Activated CD8-positive, alpha-beta T cell treated with anti-CD3 and anti-CD28 coated beads for 36 hours (primary cell): ENCODE results near the gene WFIKKN2. TPM values are rescaled to one million over a fixed set of nuclear protein-coding genes. Genes with fewer than 3 reads are reported as not detected.

Source experiments
- ATAC-seq: fragments of 200-7000 bp; cut with Tn5 transposase; one replicate; pipeline ENCODE4 v1.10.0; 2021; ENCODE audit warnings: mild to moderate bottlenecking, moderate library complexity
- CTCF ChIA-PET: fragments of 350-600 bp; sonication (Branson Sonifier 250); formaldehyde crosslinking; loops from one replicate; lab custom pipeline; 2021; ENCODE audit warnings: antibody characterized with exemption; lab: Charles Lee
- POLR2A ChIA-PET: fragments of 350-600 bp; sonication (Branson Sonifier 250); formaldehyde crosslinking; loops from one replicate; lab custom pipeline; 2021; ENCODE audit warnings: antibody characterized with exemption; lab: Charles Lee
- DNase-seq: peaks from one replicate; pipeline ENCODE4 v3.0.0-alpha.2; 2020
- H3K27ac Mint-ChIP-seq: one replicate; pipeline ENCODE4 v1.8.0; 2021; ENCODE audit warnings: mild to moderate bottlenecking, mixed read lengths
- H3K27me3 Mint-ChIP-seq: one replicate; pipeline ENCODE4 v1.8.0; 2021; ENCODE audit warnings: mixed read lengths
- H3K36me3 Mint-ChIP-seq: one replicate; pipeline ENCODE4 v1.8.0; 2021; ENCODE audit warnings: low read depth, mixed read lengths
- H3K4me1 Mint-ChIP-seq: one replicate; pipeline ENCODE4 v1.8.0; 2021; ENCODE audit warnings: low read depth, mixed read lengths
- H3K4me3 Mint-ChIP-seq: one replicate; pipeline ENCODE4 v1.8.0; 2021; ENCODE audit warnings: mild to moderate bottlenecking, moderate library complexity, mixed read lengths
- H3K9me3 Mint-ChIP-seq: one replicate; pipeline ENCODE4 v1.8.0; 2021; ENCODE audit warnings: mixed read lengths
- CTCF ChIP-seq: fragments of 200-600 bp; IDR thresholded peaks from one replicate; pipeline ENCODE4 v1.8.0; 2022; ENCODE audit warnings: antibody characterized with exemption, mild to moderate bottlenecking
- intact Hi-C: fragments of 100-400 bp; cut with micrococcal nuclease; formaldehyde crosslinking; loops from one replicate; pipeline ENCODE4 v1.10.0; 2022
- total RNA-seq, 2 experiments: library from RNA; stranded (reverse); gene quantifications; one replicate each; pipeline ENCODE4 v1.2.3, GENCODE V29; 2021

The WFIKKN2 gene
- total RNA-seq, 2 experiments from 2014 or later: not detected

- Mint-ChIP-seq H3K4me1 (peaks cover 13% of the 10 kb centered on the region), H3K4me3 (no peak overlapping the region), H3K27ac (no peak overlapping the region), H3K9me3 (no peaks in the 10 kb centered on the region), H3K36me3 (no peaks in the 10 kb centered on the region), H3K27me3 (no peaks in the 10 kb centered on the region)
- no peak for ATAC-seq
- intact Hi-C loops: loop anchor here (10.0 kb wide), 1 partner anchor 304 kb away; the partner anchor contains the start of gene SPATA20
- CTCF ChIA-PET: interaction anchor here (0.7 to 7.7 kb wide), 10 partner anchors 10 to 124 kb away, joined by 3 to 116 read pairs (median 4); partner anchors contain the start of gene TOB1
- TF ChIP-seq CTCF: no peak
- DNase-seq: no peak
- POLR2A ChIA-PET: interaction anchor here (2.7 kb wide), 1 partner anchor 18 kb away, joined by 9 read pairs; the partner anchor contains the start of gene TOB1
Measured at GRCh38 chr17:50848711-50849110, 13.3 kb downstream of the WFIKKN2 start.

GRCh38 chr17:50850640-50851039, 15.3 kb downstream of the WFIKKN2 start:
- no peak for ATAC-seq
- no peak overlapping the region for H3K27ac Mint-ChIP-seq
- no peak for DNase-seq
- no peaks in the 10 kb centered on the region for H3K9me3 Mint-ChIP-seq
- ChIA-PET CTCF (interaction anchor here (1.0 to 7.7 kb wide), 7 partner anchors 7 to 104 kb away, joined by 3 to 132 read pairs (median 8); partner anchors contain the start of gene TOB1), POLR2A (interaction anchor here (0.9 to 2.7 kb wide), 2 partner anchors 16 to 52 kb away, joined by 3 to 9 read pairs; partner anchors contain the start of gene TOB1)
- no peak for TF ChIP-seq CTCF
- no peaks in the 10 kb centered on the region for H3K27me3 Mint-ChIP-seq
- H3K4me3 Mint-ChIP-seq: no peak overlapping the region
- H3K36me3 Mint-ChIP-seq: no peaks in the 10 kb centered on the region
- peaks cover 13% of the 10 kb centered on the region for H3K4me1 Mint-ChIP-seq
- intact Hi-C loops: no loop called here

GRCh38 chr17:50853015-50853615, 17.7 kb downstream of the WFIKKN2 start:
- Mint-ChIP-seq H3K4me3 (no peak overlapping the region), H3K36me3 (no peaks in the 10 kb centered on the region), H3K27me3 (no peaks in the 10 kb centered on the region), H3K4me1 (peaks cover 13% of the 10 kb centered on the region), H3K27ac (no peak overlapping the region), H3K9me3 (no peaks in the 10 kb centered on the region)
- POLR2A ChIA-PET: interaction anchor here (0.6 to 3.5 kb wide), 9 partner anchors 11 to 215 kb away, joined by 3 to 52 read pairs (median 3); partner anchors contain the start of gene TOB1
- CTCF ChIA-PET: interaction anchor here (0.8 to 7.7 kb wide), 30 partner anchors 10 to 307 kb away, joined by 3 to 132 read pairs (median 5); partner anchors contain the start of genes NME1, SPATA20 and TOB1
- ATAC-seq (no peak), DNase-seq (no peak)
- TF ChIP-seq CTCF: no peak
- intact Hi-C loops: loop anchor here (2.0 kb wide), 1 partner anchor 104 kb away; no protein-coding TSS in a partner anchor

GRCh38 chr17:50853781-50854180, 18.4 kb downstream of the WFIKKN2 start:
- H3K27me3 Mint-ChIP-seq: no peaks in the 10 kb centered on the region
- no peak for ATAC-seq
- CTCF ChIA-PET: interaction anchor here (0.9 to 7.7 kb wide), 12 partner anchors 10 to 300 kb away, joined by 3 to 132 read pairs (median 18); partner anchors contain the start of genes NME1 and TOB1
- intact Hi-C loops: loop anchor here (2.0 kb wide), 1 partner anchor 103 kb away; no protein-coding TSS in a partner anchor
- peaks cover 13% of the 10 kb centered on the region for H3K4me1 Mint-ChIP-seq
- no peak for TF ChIP-seq CTCF
- no peaks in the 10 kb centered on the region for H3K9me3 Mint-ChIP-seq
- no peak for DNase-seq
- H3K4me3 Mint-ChIP-seq: no peak overlapping the region
- no peaks in the 10 kb centered on the region for H3K36me3 Mint-ChIP-seq
- no peak overlapping the region for H3K27ac Mint-ChIP-seq
- POLR2A ChIA-PET: interaction anchor here (0.7 to 3.5 kb wide), 3 partner anchors 10 to 95 kb away, joined by 3 to 52 read pairs (median 3); partner anchors contain the start of gene TOB1
